Measurements from ENCODE around the gene SMG9. TPM values are rescaled to one million over a fixed set of nuclear protein-coding genes. Genes with fewer than 3 reads are reported as not detected.
A peak's percentile ranks its signal among the peaks of the same experiment; 100 is the strongest.

The SMG9 gene
- total RNA-seq, 3 donors from 2014 or later (not counting 1 experiment from before 2014, with no cell fraction given): 23.3 to 37.4 (median 28.3) TPM

DNA sequence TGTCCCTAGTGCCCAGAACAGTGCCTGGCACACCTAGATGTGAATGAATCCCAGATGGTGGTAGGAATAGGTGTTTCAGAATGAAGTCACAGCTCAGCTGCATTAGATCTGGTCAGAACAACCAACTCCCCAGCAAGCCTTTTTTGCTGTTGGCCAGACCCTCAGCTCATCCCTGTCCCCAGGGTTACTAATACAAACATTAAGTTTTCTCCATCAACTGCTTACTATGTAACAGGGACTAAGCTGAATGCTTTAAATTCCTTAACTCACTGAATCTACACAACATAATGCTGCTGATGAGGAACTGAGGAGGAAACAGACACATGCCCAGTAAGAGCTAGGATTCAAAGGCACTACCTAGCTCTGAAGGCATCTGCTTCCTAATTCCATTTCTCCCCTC is 18.8 kb downstream of the SMG9 start:
- no peak overlapping the region for H3K27ac ChIP-seq (ENCODE audit: low read length)
- no peak for TF ChIP-seq CTCF (IDR thresholded peaks at IDR 0.05)
- H3K27me3 ChIP-seq (ENCODE audit: control insufficient read depth, insufficient read depth, low read length): no peaks in the 10 kb centered on the region
- Mint-ChIP-seq H3K9me3 (no peaks in the 10 kb centered on the region), H3K27me3 (ENCODE audit: low read depth in 2 of 2) (no peaks in the 10 kb centered on the region), H3K36me3 (peaks cover 14% of the 10 kb centered on the region), H3K27ac (peak overlapping the region in 1 of 2 donors; percentile 38), H3K4me1 (peaks cover 6 to 7% of the 10 kb centered on the region in 2 donors), H3K4me3 (no peak overlapping the region)
- DNase-seq (no peak), ATAC-seq (no peak)
- H3K4me1 ChIP-seq (ENCODE audit: control insufficient read depth, insufficient read depth, low read length): no peaks in the 10 kb centered on the region
- H3K9me3 ChIP-seq (ENCODE audit: control insufficient read depth, insufficient read depth, low read length): no peaks in the 10 kb centered on the region
- intact Hi-C loops (cut with micrococcal nuclease): no loop called here
- peaks cover 83% of the 10 kb centered on the region for H3K36me3 ChIP-seq (ENCODE audit: control insufficient read depth, insufficient read depth, low read length)
- no peak overlapping the region for H3K4me3 ChIP-seq (ENCODE audit: low read length)

- Mint-ChIP-seq H3K27me3 (ENCODE audit: low read depth in 2 of 2) (no peaks in the 10 kb centered on the region), H3K9me3 (no peaks in the 10 kb centered on the region), H3K36me3 (peaks cover 11% of the 10 kb centered on the region), H3K4me1 (peaks cover 6 to 7% of the 10 kb centered on the region in 2 donors), H3K27ac (no peak overlapping the region), H3K4me3 (no peak overlapping the region)
- peaks cover 81% of the 10 kb centered on the region for H3K36me3 ChIP-seq (ENCODE audit: control insufficient read depth, insufficient read depth, low read length)
- intact Hi-C loops (cut with micrococcal nuclease): no loop called here
- no peak for ATAC-seq
- no peaks in the 10 kb centered on the region for H3K9me3 ChIP-seq (ENCODE audit: control insufficient read depth, insufficient read depth, low read length)
- H3K4me1 ChIP-seq (ENCODE audit: control insufficient read depth, insufficient read depth, low read length): no peaks in the 10 kb centered on the region
- no peak overlapping the region for H3K27ac ChIP-seq (ENCODE audit: low read length)
- no peak for DNase-seq
- no peaks in the 10 kb centered on the region for H3K27me3 ChIP-seq (ENCODE audit: control insufficient read depth, insufficient read depth, low read length)
- H3K4me3 ChIP-seq (ENCODE audit: low read length): no peak overlapping the region
- 96% methylated on average over 5 of the region's 6 CpGs for WGBS (ENCODE audit: insufficient coverage)
- TF ChIP-seq CTCF (IDR thresholded peaks at IDR 0.05): no peak
Observed at GRCh38 chr19:43735013-43735412, 19.7 kb downstream of the SMG9 start.

DNA sequence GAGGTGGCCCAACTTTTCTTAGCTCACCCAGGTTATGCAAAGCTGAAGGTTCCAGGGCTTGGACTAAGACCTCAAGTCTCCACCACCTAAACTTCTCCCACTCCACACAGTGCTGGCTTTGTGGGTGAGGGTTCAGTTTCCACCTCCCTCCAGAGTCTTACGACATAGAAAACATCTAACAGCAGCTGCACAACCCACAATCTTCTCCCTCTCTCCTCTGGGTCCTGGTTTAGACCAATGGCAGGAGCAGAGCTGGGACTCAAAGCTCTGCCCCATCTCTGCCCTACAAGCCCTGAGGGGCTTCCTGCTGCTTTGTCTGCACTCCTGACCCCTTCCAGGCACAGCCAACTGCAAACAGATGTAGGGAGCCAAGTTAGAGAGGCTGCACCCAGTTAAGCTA is 22.9 kb downstream of the SMG9 start:
- H3K4me3 ChIP-seq (ENCODE audit: low read length): no peak overlapping the region
- peaks cover 71% of the 10 kb centered on the region for H3K36me3 ChIP-seq (ENCODE audit: control insufficient read depth, insufficient read depth, low read length)
- H3K4me1 ChIP-seq (ENCODE audit: control insufficient read depth, insufficient read depth, low read length): peaks cover 6% of the 10 kb centered on the region
- no peaks in the 10 kb centered on the region for H3K9me3 Mint-ChIP-seq
- H3K36me3 Mint-ChIP-seq: peaks cover 11% of the 10 kb centered on the region
- H3K4me1 Mint-ChIP-seq: no peaks in the 10 kb centered on the region
- WGBS (ENCODE audit: insufficient coverage): 71% methylated on average over 1 of the region's 1 CpG
- H3K27ac Mint-ChIP-seq: peak overlapping the region in 1 of 2 donors; percentile 57
- no peaks in the 10 kb centered on the region for H3K27me3 Mint-ChIP-seq (ENCODE audit: low read depth in 2 of 2)
- ATAC-seq (no peak), DNase-seq (no peak)
- no peak overlapping the region for H3K27ac ChIP-seq (ENCODE audit: low read length)
- TF ChIP-seq CTCF (IDR thresholded peaks at IDR 0.05): no peak
- intact Hi-C loops (cut with micrococcal nuclease): no loop called here
- H3K27me3 ChIP-seq (ENCODE audit: control insufficient read depth, insufficient read depth, low read length): no peaks in the 10 kb centered on the region
- H3K4me3 Mint-ChIP-seq: no peak overlapping the region
- H3K9me3 ChIP-seq (ENCODE audit: control insufficient read depth, insufficient read depth, low read length): no peaks in the 10 kb centered on the region

DNA sequence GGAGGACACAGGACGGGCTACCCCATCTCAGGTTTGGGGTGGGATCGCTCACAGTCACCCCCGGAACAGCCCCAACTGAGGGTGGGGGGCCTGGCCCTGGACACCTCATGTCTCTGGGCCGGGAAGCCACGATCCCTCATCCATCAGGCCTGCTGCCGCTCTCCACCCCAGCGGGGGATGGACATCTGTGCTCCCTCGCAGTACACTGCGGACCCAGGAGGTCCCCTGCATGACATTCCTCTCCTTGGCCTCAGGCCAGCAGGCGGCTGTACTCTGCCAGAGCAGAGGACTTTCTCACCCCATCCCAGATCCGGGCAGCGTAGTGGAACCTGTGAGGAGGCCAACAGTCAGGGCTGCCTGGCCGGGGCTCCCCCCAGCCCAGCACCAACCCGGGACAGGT is 23.4 kb downstream of the SMG9 start:
- 98% methylated on average over 14 of the region's 14 CpGs for WGBS (ENCODE audit: insufficient coverage)
- H3K36me3 ChIP-seq (ENCODE audit: control insufficient read depth, insufficient read depth, low read length): peaks cover 66% of the 10 kb centered on the region
- intact Hi-C loops (cut with micrococcal nuclease): no loop called here
- ATAC-seq: no peak
- H3K4me3 ChIP-seq (ENCODE audit: low read length): no peak overlapping the region
- H3K27me3 ChIP-seq (ENCODE audit: control insufficient read depth, insufficient read depth, low read length): no peaks in the 10 kb centered on the region
- Mint-ChIP-seq H3K9me3 (no peaks in the 10 kb centered on the region), H3K4me3 (no peak overlapping the region), H3K27ac (no peak overlapping the region), H3K27me3 (ENCODE audit: low read depth in 2 of 2) (no peaks in the 10 kb centered on the region), H3K36me3 (peaks cover 6% of the 10 kb centered on the region), H3K4me1 (no peaks in the 10 kb centered on the region)
- TF ChIP-seq CTCF (IDR thresholded peaks at IDR 0.05): no peak
- H3K9me3 ChIP-seq (ENCODE audit: control insufficient read depth, insufficient read depth, low read length): no peaks in the 10 kb centered on the region
- H3K4me1 ChIP-seq (ENCODE audit: control insufficient read depth, insufficient read depth, low read length): peaks cover 6% of the 10 kb centered on the region
- no peak overlapping the region for H3K27ac ChIP-seq (ENCODE audit: low read length)
- no peak for DNase-seq

Data from natural killer cell (primary cell).